GM19193 (cell line): ENCODE results near the gene ERFL.

Experiments
- POLR2A ChIP-seq: IDR thresholded peaks from 4 replicates; pipeline ENCODE4 v1.6.1; 2011; ENCODE audit not compliant: insufficient read depth, insufficient read length; ENCODE audit errors: extremely low read depth

The ERFL gene

DNA sequence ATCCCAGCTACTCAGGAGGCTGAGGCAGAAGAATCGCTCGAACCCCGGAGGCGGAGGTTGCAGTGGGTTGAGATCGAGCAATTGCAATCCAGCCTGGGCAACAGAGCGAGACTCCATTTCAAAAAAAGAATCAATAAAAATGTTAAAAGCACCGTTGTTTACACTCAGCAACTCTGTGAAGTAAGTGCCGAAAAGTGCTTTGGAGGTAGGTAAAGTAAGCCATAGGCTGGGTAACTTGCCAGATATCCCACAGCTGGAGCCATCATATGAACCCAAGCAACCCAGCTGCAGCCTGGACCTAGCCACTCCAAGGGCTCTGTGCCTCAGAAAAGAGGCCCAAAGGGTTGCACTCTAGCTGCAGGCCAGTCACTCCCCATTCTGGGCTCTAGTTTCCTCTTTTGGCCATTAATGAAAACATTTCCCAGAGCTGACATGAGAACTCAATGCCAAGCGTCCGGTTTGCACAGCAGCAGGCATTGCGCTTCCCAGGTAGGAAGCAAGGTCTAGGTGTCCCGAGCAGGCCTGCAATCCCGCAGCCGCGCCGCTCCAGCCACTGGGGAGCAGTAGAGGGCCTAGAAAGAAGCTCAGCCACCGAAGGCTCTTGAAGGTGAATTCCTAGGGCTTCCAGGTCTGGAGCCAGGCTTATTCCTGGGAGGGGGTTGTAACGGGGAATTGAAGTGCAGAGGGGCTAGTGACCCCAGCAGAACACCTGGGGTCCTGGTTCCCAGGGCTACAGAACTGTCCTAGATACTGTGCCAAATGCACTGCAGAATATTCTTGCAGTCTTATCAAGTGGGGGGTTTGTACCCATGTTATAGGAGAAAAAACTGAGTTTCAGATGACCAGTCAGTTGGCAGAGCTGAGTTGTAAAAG, 55.2 kb downstream of the ERFL start:
- peak; percentile 50 for TF ChIP-seq POLR2A

DNA sequence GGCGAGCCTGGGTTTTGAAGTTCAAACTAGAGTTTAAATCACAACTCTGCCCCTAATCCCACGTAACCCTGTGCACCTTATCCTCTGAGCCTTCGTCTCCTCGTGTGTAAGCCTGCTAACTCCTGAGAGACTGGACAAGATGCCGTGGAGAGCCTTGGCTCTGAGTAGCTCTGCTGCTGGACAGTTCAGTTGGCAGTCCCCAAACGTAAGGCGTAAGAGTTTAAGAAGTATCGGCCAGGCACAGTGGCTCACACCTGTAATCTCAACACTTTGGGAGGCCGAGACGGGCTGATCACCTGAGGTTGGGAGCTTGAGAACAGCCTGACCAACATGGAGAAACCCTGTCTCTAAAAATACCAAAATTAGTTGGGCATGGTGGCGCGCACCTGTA, 55.9 kb downstream of the ERFL start:
- TF ChIP-seq POLR2A = no peak

DNA sequence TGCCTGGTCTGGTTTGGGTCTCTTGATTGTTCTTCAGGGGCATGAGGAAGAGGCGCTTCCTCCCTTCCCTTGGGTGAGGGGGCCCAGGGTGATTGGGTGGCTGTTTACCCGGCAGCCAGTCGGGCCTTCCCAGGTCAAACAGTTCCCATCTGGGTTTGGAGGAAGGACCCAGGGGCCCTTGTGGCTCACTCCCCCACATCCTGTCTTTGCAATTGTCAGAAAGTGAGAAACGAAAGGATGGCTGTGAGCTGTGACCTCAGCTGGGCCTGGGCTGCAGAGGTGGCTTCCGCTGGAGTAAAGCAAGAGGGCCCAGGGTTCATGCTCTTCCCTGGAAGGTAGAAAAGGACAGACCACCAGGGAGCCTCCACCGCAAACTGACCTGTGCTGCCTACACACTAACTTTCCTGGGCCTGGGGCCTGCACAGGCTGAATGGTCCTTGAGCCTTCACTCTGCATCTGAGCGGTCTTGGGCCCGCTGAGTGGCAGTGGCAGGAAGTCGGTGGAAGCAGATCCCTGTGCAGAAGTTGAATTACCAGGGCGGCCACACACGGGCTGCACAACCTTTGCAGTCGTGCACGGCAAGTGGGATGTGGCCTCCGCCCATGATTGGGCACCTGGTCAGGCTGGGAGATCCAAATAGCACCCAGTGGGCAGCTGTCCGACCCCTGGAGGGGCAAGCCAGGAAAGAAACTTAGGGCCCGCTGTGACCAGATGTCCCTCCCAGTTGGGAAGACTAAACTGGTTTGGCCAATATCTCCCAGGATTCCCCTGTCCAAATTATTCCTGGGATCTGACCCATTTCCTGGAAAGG, 56.5 kb downstream of the ERFL start:
- peak; percentile 59 for TF ChIP-seq POLR2A

DNA sequence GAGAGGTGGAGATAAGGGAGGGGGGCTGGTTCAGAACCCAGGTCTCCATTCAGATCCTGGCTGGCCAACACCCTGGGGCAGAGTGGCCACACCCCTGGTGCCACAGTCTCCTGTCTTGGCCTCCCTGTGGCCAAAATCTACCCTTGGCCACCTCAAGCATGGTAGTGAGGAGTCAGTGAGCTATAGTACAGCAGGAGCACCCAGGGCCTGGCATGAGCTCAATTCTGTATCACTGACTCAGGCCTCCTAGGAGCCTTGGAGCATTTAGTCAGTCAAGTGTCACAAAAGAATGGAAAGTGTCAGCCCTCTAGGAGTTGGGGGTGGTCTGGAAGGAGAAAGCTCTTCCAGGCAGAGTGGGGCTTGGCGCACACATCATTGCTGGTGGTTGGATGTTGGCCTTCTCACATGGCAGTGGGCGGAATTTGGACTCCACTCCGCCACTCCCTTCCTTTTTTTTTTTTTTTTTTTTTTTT, 57.8 kb downstream of the ERFL start:
- TF ChIP-seq POLR2A = peak; percentile 14

DNA sequence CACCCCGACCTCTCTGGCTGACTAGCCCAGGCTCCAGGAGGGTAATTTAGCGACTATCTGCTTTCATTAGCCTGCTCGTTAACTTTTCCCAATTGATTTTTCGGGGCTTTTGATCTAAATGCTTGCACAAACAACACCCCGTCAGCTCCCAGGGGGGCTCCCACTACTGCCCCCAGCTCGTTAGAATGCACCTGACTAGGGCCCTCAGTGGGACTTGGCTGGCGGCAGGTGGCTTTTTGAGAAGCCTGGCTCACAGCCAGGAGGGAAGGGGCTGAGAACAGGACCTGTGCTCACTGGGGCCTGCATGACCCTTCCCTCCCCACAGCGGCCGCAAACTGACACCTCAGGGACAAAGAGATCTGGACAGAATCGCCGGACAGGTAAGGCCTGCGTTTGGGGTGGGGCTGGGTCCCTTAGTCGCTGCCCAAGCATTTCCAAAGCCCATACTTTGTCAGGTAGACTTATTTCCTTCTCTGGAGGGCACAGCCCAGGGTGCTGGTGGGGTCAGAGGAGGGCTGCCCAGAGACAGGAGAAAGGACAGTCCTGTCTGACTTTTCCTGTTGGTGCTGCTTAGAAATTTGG, 58.8 kb downstream of the ERFL start:
- TF ChIP-seq POLR2A = no peak

DNA sequence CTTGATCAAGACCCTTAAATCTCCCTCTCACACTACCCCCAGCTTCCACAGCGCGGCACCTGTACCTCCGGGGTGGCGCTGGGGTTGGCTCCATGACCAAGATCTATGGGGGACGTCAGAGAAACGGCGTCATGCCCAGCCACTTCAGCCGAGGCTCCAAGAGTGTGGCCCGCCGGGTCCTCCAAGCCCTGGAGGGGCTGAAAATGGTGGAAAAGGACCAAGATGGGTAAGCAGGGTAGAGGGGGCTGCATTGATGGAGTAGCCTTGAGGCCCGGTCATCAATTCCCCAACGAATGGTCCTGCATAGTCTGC, 59.3 kb downstream of the ERFL start:
- no peak for TF ChIP-seq POLR2A

DNA sequence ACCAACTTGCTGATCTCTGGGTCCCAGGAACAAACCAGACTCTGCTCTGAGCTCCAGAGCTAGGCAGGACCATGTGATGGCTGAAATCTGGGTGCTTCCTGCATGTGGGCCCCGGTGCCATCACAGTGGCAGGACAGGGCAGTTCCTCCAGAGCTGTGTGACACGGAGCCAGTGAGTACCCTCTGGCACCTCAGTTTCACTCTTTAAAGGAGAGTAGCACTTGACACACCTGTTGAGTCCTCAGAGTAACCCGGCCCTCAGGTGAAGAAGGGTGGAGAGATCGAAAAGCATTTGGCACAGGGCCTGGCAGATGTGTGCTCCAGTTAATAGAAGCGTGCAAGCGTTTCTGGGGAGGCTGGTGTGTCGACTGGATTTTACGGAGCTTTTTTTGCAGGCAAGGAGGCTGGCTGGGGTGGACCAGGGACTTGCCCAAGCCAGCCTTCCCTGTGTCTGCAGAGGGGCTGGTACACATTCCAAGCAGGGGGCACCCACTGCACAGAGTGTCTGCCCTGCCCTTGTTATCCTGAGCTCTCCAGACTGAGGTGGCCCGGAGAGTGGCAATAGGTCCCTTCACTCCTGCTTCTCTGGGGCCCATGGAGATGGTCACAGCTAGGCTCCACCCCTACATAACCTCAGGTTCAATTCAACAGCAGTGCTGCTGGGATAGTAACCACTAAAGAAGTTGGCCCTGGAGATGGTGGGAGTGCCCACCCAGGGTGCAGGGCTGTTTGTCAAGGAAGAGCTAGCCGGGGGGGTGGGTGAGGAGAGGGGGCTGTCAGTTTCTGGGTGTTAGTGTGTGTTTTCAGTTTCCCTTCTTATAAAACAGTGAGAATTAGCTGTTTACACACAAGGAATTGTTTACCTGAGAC, 59.9 kb downstream of the ERFL start:
- TF ChIP-seq POLR2A = peak; percentile 15

DNA sequence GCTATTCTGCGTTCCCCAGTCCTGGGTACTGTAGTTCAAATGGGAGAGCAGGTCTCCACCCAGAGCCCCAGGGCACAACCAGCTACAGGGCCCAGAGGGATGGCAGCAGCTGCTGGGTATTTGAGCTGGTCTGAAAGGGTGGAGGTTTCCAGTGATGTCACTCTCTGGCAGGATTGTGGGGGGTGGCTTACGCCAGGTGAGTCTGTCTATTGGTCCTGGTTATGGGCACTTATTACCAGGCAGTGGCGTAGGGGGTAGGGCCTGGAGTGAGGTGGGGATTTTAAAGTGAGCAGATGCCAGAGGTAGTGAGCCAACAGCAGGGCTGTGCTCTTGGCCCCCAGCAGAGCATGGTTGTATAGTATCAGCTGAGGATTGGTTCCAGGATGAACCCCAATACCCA, 62.0 kb downstream of the ERFL start:
- TF ChIP-seq POLR2A = no peak

DNA sequence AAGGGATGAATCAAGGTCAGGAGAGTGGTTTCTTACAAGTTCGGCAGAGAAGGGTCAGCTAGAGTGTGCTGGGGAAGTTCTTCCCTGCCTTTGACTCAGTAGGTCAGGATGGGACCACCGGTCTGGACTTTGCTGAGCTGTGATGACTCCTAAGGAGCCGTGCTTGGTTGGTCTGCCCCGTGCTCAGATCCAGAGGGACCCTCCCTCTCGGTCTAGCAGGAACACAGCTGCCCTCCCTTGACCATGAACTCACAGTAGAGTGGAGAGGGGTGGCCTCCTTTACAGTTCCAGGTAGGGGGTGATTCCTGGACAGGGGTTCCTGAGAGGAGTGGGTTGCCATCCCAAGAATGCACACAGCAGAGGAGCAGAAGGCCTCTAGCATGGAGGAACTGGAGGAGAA, 63.9 kb downstream of the ERFL start:
- peak; percentile 17 for TF ChIP-seq POLR2A

DNA sequence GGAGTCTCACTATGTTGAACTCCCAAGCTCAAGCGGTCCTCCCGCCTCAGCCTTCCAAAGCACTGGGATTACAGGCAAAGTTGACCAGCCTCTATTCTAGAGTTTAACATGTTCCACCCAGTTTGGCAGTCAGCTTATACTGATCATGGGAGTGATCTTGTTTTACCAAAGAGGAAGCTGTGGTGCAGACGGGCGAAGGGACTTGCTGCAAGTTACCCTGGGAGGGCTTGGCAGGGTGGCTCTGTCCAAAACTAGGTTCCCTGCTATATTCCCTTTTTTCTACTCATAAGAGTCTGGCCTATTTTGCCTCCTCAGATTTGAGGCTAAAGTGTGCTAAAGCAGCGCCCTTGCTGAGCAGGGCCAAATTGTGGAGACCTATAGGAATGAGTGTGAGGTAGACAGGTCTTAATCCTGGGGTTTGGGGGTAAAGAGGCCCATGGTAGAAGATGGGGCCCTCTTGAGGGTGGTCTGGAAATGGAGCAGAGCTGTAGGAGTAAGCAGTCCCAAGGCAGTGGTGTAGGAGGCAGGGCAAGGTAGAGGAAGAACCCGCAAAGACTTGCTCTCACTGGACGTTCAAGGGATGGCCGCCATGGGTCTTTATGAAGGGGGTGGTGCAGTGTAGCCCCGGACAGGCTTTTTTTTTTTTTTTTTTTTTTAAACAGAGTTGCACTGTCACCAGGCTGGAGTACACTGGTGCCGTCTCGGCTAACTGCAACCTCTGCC, 64.9 kb downstream of the ERFL start:
- TF ChIP-seq POLR2A = no peak

DNA sequence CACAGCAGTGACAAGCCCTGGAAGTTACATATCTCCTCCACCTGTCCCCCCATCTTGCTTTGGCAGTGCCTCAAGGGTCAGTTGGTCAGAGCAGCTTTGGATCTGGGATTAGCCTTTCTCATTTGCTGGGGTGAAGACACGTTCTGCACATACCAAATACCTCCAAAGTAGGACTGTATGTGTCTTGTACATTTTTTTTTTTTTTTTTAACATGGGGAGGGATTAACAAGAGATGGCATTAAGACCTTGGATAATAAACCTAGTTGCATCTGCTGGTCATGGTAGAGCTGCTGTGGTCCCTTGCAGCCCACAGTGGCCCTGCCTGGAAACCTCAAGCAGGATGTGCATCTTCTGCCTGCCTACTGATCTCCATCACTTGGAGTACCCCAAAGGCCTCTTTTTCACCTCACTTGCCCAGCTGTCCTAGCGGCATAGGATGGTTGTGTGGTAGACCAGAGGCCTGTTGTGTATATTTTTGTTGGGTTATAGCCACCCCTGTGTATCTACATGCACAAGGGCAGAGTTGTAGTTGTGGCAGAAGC, 65.7 kb downstream of the ERFL start:
- TF ChIP-seq POLR2A = no peak

DNA sequence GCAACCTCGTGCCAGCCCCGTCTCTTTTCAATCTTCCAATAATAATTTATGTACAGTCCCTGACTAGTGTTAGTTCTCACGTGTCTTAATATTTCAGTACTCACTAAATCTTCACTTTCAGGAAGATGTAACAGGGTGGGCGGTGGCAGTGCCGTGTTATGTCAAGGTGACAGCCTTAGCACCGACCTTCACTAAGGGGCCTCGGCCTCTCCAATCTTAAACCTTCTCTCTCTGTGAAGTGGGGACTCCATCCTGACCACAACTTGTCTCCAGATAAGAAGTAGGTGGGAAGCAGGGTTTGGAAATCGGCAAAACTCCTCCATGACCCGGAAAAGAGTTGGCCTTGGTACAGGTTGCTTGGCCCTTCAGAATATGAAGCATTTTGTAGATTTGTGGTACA, 66.4 kb downstream of the ERFL start:
- no peak for TF ChIP-seq POLR2A

DNA sequence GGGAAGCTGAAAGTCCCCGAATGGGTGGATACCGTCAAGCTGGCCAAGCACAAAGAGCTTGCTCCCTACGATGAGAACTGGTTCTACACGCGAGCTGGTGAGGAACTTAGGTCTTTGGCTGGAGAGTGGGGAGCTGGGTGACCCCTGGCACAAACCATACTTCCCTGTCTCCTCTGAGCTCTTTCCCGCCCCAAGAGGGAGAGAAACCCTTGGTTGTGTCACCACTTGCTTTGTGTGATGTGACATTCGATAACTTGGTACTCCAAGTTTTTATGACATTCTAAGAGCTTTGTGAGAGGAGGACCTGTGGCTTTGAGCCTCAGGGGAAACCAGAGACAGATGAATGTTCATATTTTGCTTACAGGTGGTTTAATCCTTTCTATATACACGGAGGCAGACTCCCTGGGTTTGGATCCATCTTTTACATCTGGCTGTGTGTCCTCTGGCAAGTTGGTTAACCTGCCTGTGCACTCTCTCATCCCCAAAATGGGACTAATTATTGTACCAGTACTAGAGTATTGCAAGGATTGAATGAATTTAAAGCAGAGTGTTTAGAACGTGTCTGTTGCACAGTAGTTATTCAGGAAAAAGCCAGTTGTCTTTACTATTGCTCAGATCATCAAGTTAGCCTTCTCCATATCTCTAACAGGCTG, 67.0 kb downstream of the ERFL start:
- TF ChIP-seq POLR2A = no peak
